CD4-positive, alpha-beta T cell treated with Interleukin-6 for 4 hours (primary cell): ENCODE measurements around the gene IL36RN.

ENCODE experiments used
- DNase-seq: peaks from one replicate; pipeline ENCODE4 v3.0.0-alpha.2; 2020; ENCODE audit warnings: mixed read lengths

The IL36RN gene

DNA sequence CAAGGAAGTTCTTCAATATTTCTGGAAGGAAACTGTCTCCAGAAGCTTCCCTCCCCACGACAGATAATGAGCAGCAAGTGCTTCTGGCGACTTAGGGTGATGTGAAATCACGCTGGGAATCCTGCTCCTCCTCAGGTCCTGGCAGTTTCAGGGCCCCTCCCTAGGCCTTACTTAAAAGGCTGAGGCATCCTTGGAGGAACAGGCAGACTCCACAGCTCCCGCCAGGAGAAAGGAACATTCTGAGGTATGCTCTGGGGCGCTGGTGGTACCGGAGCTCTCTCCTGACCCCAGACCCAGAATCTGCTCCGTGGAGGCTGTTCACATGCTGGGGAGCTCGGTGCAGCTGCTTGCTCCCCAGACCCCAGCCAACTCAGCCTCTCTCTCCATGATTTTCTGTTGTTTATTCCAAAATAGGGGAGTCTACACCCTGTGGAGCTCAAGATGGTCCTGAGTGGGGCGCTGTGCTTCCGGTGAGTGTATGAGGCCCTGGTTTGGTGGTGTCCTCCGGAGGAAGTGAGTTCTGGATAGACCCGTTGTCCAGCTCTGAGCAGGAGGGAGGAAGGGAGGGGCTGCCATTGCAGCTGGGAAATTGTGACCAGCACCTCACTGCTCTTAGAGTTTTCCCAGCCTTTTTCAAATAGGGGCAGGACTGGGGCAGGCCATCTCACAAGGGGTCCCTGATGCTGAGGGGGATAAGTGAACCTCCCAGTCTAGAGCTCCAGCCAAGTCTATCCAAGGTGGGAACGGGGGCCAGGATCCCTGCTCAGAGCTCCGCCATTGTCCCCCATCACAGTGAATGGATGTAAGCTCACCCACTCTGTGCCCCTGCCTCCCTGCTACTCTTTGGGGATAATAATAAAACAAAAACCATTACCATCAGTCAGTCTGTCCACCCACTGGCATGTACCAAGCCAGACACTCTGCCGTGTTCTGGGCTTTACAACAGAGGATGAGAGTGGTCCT, at the start of gene IL36RN:
TSS of gene IL36RN (plus strand) at position 201 of the 963 bp plus-strand sequence. CDS start at position 442, 241 bp downstream.
- DNase-seq, result no peak

DNA sequence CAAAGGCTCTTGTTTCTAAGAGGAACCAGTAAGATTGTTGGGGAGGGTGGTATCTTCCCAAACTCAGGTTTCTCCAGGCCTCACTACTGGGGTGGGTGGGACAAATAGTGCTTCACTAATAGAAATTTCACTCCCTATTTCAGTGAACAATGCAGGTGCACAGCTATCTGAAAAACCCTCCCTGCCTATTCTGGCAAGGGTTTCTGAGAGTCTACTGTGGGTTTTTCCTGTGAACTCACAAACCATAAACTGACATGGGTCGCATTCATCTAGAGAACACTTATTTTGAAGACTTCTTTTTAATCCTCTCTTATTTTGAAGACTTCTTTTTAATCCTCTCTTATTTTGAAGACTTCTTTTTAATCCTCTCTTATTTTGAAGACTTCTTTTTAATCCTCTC, 49.4 kb upstream of the IL36RN start:
- no peak for DNase-seq

DNA sequence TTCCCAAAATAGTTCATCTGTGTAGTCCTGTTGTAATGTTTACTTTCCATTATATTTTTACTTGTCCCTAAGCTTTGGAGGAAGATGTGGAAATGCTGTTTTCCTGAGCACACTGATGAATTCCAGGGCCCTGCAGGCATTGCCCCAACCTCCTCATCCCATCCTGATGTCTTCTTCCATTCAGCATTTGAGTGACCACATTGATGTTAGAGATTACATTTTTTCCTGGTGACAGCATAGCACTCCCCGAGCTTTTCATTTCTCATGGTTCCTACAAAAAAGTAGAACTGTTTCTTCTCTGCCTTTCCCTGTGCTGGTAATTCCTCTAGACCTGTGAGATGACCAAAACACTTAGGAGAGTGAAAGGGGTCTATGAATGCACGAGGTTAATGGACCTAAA, 48.9 kb upstream of the IL36RN start:
- no peak for DNase-seq

DNA sequence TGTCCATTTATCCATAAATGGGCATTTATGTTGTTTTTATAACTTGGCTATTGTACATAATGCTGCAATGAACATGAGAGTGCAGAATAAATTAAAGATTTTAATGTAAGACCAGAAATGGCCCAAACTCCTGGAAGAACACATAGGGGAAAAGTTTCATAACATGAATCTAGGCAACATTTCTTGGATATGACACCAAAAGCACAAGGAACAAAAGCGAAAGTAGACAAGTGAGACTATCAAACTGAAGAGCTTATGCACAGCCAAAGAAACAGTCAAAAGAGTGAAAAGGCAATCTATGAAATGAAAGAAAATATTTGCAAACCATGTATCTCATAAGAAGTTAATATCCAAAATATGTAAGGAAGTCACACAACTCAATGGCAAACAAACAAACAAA, 47.9 kb upstream of the IL36RN start:
- no peak for DNase-seq

DNA sequence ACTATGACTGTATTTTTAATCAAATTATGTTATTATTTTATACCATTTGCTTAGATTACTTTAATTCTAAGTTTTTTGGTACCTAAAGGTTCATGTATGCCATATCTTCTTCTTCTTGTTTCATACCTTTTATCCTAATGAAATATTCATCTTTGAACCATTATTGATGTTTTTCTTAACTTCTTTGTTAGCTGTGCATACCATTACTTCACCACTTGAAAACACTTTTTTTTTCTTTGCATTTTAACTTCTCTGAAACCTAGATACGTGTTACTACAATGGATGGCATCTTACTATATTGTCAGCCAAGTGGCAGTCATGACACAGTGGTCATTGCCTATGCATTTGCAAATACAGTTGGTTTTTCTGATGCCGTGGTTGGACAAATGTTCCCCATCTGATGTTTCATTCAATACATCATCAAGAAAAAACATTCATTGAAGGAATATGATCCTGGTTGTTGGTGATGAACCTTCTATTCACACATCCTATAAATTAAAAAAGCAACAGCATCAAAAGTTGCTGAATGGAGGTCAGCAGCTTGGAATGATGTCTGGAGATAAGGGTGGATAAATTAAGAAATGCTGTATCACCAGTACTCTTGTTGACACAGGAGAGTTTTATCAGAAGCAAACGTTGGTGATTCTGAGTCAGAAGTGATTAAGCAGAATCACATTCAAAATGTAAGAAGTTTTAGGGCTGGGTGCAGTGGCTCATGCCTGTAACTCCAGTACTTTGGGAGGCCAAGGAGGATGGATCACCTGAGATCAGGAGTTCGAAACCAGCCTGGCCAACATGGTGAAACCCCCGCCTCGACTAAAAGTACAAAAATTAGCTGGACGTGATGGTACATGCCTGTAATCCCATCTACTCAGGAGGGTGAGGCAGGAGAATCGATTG, 46.3 kb upstream of the IL36RN start:
- no peak for DNase-seq

DNA sequence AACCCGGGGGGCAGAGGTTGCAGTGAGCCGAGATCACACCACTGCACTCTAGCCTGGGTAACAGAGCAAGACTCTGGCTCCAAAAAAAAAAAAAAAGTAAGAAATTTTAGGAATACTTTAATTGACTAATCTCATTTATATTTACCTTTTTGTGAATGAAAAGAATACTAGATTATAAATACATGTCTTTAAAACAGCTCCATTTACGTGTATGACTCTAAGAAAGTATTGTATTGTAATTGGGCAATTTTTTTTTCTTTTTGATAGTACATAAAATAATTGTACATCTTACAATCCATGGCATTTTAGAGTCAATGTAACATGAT, 45.7 kb upstream of the IL36RN start:
- DNase-seq, result no peak

DNA sequence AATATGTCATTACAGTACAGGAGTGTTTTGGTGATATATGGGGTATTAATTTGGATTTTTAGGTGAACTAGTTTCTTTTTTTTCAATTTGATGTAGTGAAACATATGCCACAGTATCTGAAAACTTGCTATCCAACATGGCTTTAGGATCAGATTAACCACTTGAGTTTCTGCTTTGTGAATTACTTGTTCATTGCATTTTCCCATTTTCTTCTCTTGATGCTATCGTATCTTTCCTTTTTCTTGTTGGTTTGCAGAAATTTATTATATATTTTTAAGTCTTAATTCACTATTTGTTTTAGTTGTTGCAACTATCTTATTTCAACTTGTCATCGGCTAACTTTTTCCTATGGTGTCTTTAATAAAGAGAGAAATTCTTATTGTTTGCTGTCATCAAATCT, 44.9 kb upstream of the IL36RN start:
- DNase-seq, result no peak

DNA sequence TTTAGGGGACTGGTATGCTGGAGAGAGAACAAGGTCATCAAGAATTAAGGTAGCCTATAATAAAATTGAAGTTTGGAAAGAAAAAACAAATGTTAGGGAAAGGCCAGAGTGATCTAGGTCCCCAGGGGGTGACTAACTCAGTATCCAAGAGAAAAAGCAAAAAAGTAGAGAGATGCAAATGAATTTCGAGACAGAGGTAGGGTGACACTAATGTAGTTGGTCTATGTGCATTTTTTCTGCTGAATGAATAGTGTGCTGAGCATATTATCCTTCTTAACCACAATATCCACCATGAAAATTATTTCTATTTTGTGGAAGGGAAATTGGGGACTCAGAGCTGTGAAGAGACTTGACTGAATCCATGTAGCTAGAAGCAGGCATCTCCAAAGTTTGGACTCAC, 44.0 kb upstream of the IL36RN start:
- no peak for DNase-seq

DNA sequence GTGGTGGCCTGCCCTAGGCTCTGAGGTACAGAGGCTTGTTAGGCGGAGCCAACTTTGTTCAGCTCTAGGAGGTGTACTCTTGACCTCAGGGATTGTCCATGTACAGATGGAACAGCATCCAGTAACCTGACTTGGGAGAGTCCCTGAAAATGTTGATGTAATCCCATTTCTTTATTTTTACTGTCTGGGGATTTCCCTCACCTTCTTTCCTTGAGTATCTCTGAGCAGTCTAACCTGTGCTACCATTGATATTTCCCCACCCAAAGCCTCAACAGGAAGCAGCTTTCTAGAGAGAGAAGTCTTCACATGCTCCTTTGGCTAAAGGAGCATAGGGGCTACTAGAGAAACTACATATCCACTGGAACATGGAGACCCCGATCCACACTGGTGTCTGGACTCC, 43.3 kb upstream of the IL36RN start:
- DNase-seq, result no peak

DNA sequence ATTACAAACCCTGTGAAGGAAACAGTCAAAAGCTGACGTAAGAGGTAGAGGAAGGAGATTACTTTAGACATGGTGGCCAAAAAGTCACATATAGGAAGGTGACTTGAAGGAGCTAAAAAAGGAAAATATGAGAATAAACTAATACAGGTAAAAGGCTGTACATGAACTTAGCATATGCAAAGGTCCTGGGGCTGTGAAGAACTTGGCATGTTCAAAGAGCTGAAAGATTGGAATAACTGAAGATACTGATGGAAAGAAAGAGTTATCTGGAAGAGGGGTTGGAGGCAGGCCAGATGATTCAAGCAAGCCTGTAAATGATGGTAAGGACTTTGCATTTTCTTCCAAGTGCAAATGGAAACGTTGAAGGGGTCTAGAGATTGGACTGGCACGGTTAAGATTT, 40.5 kb upstream of the IL36RN start:
- no peak for DNase-seq

DNA sequence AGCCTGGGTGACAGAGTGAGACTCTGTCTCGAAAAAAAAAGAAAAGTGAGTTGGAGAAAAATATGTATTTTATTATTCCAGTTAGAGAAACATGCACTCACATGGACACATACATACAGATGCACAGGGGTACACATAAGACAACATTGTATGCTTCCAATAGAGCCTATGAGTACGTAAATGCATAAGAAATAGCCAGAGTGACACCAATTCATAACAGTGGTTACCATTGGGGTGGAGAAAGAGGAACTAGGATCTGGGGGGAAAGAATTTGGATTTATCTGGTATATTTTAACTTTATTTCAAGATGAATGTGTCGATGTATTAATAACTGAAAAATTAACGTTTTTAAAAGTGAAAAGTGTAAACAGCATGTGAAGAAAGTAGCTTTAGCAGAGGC, 37.7 kb upstream of the IL36RN start:
- DNase-seq, result no peak

DNA sequence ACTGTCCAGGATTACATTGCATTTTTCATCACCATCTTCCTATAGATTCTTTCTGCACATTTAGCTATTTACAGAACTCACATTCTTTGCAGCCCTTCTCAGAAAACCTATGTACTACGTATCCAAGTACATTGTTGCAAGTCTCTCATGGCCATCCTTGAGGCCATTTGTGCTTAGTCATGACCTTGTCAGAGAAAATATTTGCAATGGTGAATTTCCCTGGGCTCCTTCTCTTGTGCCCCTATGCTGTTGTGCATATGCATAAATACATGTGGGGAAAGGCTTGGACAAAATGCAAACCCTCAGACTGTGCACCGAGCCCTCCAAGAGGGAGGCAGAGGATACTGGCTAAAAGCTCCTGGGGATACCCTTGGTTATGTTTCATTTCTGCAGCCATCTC, 34.2 kb upstream of the IL36RN start:
- DNase-seq, result no peak

DNA sequence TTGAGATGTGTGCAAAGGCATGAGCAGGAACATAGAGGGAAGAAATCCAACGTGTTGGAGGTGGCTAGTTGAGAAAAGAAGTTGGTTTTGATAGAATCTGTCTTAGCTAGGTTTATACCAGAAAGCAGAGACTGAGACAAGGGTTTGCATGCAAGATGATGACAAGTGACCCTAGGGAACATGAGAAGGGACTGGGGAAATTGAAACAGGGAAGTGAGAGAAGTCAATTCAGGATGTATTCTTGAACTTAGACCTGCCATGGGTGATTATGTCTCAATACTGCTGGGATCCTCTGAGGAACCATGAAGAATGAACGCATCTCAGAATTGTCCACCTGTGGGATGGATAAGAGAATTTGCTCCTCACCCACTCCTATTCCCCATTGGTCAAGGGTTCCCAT, 33.3 kb upstream of the IL36RN start:
- DNase-seq, result no peak

DNA sequence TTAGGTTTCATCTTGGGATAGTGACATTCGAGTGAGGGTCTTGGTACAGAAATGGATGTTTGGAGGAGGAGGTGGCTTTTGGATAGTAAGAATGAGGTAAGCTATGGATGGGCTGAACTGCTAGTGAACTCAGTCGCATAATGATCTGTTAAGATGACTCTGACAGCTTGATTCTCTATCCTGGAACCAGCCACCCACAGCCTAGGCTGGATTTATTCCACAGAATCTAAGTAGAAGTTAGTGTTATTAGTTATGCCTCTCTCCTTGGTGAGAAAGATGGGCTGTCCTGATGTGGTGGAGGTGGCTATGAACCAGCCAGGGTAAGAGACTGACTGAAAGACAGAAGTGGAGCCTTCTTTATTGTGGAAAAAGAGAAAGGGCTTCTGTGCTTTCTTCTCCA, 31.3 kb upstream of the IL36RN start:
- no peak for DNase-seq

DNA sequence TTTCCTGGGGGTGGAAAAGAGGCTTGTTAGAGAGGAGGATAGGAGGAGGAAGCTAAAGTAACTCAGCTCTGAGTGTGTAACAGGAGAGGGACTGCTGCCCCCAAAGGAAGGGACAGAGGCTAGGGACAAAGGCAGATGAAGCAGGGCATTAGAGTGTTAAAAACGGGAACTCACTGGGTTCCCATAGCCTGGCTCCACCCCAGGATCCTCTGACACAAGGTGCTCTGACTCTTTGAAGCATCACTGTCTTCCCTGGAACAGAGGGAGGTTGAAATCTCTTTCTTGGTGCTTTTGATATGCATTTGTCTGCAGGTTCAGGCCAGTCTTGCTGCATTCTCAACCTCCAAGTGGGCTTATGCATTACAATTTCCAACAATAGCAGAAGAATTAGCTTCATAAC, 30.9 kb upstream of the IL36RN start:
- DNase-seq, result no peak

DNA sequence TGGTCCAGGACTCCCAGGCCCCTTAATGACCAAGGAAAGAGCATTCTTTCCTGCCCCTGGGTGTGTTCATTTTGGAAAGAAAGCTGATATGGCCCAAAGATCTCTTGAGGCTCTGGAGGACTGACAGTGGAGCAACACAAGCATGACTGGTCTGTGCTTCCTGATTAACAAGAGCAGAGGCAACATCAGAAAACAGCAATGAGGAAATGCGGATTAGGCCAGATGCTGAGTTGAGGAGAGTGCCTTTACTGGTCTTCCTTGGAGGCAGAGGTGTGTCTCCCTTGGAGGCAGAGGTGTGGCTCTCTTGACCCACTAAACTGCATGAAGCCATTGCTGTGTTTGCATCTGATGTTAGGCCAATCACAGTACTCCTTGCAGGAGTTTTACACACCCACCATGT, 26.3 kb upstream of the IL36RN start:
- DNase-seq, result no peak

DNA sequence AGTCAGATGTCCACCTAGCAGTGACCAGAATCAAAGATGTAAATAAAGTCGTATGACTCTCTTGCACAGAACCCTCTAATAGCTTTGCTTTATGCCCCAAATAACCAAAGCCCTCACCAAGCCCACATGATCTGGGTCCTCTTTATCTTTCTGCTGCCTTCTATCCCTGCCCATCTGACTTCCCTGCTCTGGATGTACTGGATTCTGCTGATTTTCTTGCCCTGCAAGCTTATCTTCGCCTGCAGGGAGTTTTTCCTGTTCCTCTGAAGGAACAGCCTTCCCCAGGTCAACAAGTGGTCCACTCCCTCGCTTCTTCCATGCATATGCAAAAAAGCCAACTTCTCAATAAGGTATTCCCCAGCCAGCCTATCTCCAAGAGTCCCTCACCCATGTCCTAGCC, 25.0 kb upstream of the IL36RN start:
- DNase-seq, result no peak

DNA sequence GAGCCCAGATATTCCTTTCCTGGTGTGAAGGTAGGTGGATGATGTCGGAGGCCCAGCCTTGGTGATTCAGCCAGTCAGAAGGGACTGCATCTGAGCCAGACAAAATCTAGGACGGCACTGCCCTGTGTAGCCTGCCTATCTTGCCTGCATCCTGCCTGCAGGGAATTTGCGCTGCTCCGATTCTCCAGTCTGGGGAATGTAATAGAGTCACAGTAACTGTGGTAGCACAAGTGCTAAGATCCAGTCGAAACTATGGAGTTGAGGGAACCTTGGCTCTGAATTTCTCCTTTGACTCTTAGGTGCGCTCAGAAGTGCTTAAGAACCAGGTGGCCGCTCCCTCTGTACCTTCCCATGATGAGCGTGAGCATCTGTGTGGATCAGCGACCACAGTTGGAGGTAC, 22.2 kb upstream of the IL36RN start:
- DNase-seq, result no peak

DNA sequence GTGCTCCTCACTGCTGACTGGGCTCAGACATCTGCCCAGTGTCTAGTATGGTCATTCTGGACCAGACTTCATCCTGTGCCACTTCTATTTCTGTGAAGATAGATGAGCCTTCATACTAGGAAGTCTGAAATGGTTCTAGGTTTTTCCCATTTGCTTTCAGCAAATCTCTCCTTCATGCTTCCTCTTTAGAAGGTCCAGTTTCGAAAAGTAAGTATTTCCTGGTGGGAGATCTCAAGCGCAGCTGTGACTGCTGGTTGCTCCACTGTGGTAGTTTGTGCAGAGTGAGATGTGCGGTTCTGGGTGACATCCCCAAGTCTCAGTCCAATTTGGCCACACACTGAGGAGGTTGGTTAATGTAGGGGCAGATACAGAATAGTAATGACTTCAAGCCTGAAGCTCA, 20.7 kb upstream of the IL36RN start:
- DNase-seq, result no peak

DNA sequence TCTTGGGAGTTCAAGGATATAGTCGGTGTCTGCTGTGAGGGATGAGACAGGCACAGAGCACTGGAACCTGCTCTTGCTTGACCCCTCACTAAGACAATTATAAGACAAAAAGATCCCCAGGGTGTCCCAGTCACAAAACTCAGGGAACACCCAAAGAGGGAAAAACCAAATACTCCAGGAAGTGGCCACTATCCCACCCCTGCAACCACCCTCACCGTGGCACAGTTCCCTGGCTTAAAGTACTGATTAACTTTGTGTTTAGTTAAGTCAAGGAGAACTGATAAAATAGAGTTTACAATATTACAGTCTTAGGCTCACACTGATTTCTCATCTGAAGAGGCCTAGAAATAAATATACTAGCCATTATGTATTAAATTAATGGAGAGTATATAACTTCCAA, 19.8 kb upstream of the IL36RN start:
- no peak for DNase-seq

DNA sequence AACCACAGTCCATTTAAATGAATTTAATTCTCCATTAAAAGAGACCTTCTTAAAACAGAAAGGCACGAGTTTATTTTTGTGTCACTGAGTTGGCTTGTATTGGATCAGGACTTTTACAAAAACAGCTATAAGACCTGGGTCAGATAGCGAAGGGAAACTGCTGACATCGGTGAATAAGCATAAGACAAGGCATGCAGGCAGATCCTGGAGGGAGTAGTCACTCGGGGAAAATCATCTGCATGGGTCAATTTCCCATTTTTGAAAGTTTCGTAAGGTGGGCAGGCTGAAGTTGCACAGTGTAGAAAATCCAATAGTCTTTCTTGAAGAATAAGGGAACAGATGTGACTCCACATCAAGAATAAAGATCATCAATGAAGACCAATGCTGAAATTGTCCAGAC, 19.3 kb upstream of the IL36RN start:
- DNase-seq, result no peak

DNA sequence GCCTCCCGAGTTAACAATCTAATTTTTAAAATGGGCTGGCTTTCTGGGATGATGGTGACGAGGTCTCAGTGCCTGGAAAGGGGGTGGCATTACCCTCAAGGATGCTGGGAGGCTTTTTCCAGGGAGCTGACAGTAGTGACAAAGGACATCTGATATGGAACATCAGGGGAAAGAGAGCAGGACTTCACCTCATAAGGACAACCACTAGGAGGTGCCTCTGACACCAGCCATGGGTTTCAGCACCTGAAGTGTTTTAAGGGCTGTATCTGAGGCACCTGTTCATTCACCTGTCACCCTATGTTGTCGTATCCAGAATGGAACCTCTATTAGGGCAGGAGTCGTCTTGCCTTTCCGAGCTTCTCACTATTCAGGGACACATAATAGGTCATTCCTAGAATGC, 17.1 kb upstream of the IL36RN start:
- no peak for DNase-seq

DNA sequence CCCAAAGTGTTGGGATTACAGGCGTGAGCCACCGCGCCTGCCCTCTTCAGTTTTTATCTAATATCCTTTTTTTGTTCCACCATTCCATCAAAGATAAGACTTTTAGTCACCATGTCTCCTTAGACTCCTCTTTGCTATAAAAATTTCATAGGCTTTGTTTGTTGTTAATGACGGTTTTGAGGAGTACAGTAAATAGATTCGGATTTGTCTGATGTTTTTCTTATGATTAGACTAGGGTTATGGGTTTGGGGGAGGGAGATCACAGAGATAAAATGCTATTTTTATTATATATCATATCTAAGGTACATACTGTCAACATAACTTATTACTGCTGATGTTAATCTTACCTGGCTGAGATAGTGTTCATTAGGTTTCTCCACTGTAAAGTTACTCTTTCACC, 12.5 kb upstream of the IL36RN start:
- no peak for DNase-seq
